Endothelial cell of umbilical vein (primary cell): ENCODE data around the gene ARID3B. TPM values are rescaled to one million over a fixed set of nuclear protein-coding genes. Genes with fewer than 3 reads are reported as not detected.

Source experiments
- BruUV-seq: library from RNA; stranded (reverse); fragments of 400-500 nt; replicated peaks from 2 replicates; lab custom pipeline; 2021; lab: Mats Ljungman, UMichigan
- CTCF ChIA-PET: fragments of 300-600, 350-600 bp; sonication (Branson Sonifier 250); formaldehyde crosslinking; loops from one replicate; lab custom pipeline; 2021; ENCODE audit warnings: antibody characterized with exemption, inconsistent platforms; lab: Charles Lee
- POLR2A ChIA-PET: fragments of 300-600, 350-600 bp; sonication (Branson Sonifier 250); formaldehyde crosslinking; loops from one replicate; lab custom pipeline; 2021; ENCODE audit warnings: antibody characterized with exemption, inconsistent platforms; lab: Charles Lee
- DNase-seq: peaks from one replicate; pipeline ENCODE4 v3.0.0-alpha.2; 2011; ENCODE audit warnings: low read depth, low spot score
- FAIRE-seq: peaks from 2 replicates; lab custom pipeline; 2011; peaks lifted over from hg19 to GRCh38; lab: Jason Lieb, UNC
- H2AFZ ChIP-seq: 2 replicates; pipeline ENCODE4 v1.6.0; 2012; ENCODE audit warnings: low read depth, low read length, control low read depth, inconsistent platforms
- H3K27ac ChIP-seq: 2 replicates; pipeline ENCODE4 v1.5.1; 2011; ENCODE audit warnings: low read depth, mild to moderate bottlenecking, control low read depth, low read length, moderate library complexity; ENCODE audit not compliant: insufficient read depth
- H3K27me3 ChIP-seq, 2 experiments: 2 replicates each; pipeline versions ENCODE4 v1.6.0 to v1.6.1; 2011; ENCODE audit warnings: low read length in 2 of 2, mixed read lengths in 1 of 2; ENCODE audit not compliant: control insufficient read depth in 2 of 2, insufficient read depth in 2 of 2
- H3K36me3 ChIP-seq, 2 experiments: 2 replicates in 1 of 2; 3 replicates in 1 of 2; pipeline ENCODE4 v1.5.1; 2011; ENCODE audit warnings: low read length in 2 of 2, mild to moderate bottlenecking in 1 of 2, moderate library complexity in 1 of 2; ENCODE audit not compliant: control insufficient read depth in 2 of 2, insufficient read depth in 2 of 2; ENCODE audit errors: extremely low read depth in 1 of 2
- H3K4me1 ChIP-seq: 3 replicates; pipeline ENCODE4 v1.5.1; 2011; ENCODE audit warnings: mild to moderate bottlenecking, low read length; ENCODE audit not compliant: control insufficient read depth, insufficient read depth; ENCODE audit errors: extremely low read depth
- H3K4me2 ChIP-seq: 2 replicates; pipeline ENCODE4 v1.6.1; 2011; ENCODE audit warnings: low read length, control low read depth, mixed read lengths; ENCODE audit not compliant: insufficient read depth
- H3K4me3 ChIP-seq, 3 experiments: fragments of 200-600 bp in 1 of 3; sonication (generic), shearing (Covaris generic) in 1 of 3; replicated peaks in 1 of 3; 2 replicates each; pipeline ENCODE4 v1.5.1; 2011 to 2016; ENCODE audit warnings: control low read depth in 3 of 3, low read length in 3 of 3, mild to moderate bottlenecking in 2 of 3, inconsistent platforms in 1 of 3, low read depth in 1 of 3, moderate library complexity in 1 of 3; ENCODE audit not compliant: insufficient read depth in 1 of 3
- H3K79me2 ChIP-seq: 2 replicates; pipeline ENCODE4 v1.6.0; 2012; ENCODE audit warnings: low read length, inconsistent platforms; ENCODE audit not compliant: control insufficient read depth, insufficient read depth
- H3K9ac ChIP-seq: replicated peaks from 2 replicates; pipeline ENCODE3; 2011; ENCODE audit warnings: low read length, control low read depth; ENCODE audit not compliant: insufficient read depth; ENCODE audit errors: extremely low read depth
- H3K9me1 ChIP-seq: replicated peaks from 3 replicates; pipeline ENCODE4 v1.6.0; 2011; ENCODE audit warnings: mild to moderate bottlenecking, low read length; ENCODE audit not compliant: control insufficient read depth, insufficient read depth; ENCODE audit errors: extremely low read depth
- H3K9me3 ChIP-seq: replicated peaks from 2 replicates; pipeline ENCODE4 v1.5.1; 2012; ENCODE audit warnings: low read length, inconsistent platforms; ENCODE audit not compliant: control insufficient read depth, insufficient read depth
- H4K20me1 ChIP-seq: replicated peaks from 2 replicates; pipeline ENCODE3; 2011; ENCODE audit warnings: mild to moderate bottlenecking, low read length; ENCODE audit not compliant: control insufficient read depth, insufficient read depth; ENCODE audit errors: extremely low read depth
- EZH2 ChIP-seq: IDR thresholded peaks from 2 replicates; pipeline ENCODE4 v1.6.1; 2012; ENCODE audit warnings: borderline replicate concordance, low read depth, mild to moderate bottlenecking, moderate library complexity, low read length, inconsistent platforms; ENCODE audit not compliant: severe bottlenecking
- FOS ChIP-seq: IDR thresholded peaks from 2 replicates; pipeline ENCODE4 v1.6.1; 2011; ENCODE audit warnings: mild to moderate bottlenecking, low read length, moderate library complexity, borderline replicate concordance; ENCODE audit not compliant: insufficient read depth
- GATA2 ChIP-seq: IDR thresholded peaks from 2 replicates; pipeline ENCODE4 v1.7.0; 2011; ENCODE audit warnings: low read depth, mild to moderate bottlenecking, moderate library complexity, mixed read lengths, low read length; ENCODE audit not compliant: insufficient read length, insufficient read depth
- MAX ChIP-seq: IDR thresholded peaks from 2 replicates; pipeline ENCODE4 v1.6.1; 2011; ENCODE audit not compliant: insufficient read depth, insufficient read length
- POLR2A ChIP-seq: IDR thresholded peaks from 2 replicates; pipeline ENCODE4 v1.6.1; 2012; ENCODE audit warnings: low read depth, mild to moderate bottlenecking, control low read depth, low read length
- dilution Hi-C: fragments of 300-500 bp; cut with MboI; formaldehyde crosslinking; loops from one replicate; pipeline ENCODE4 v1.15.0; 2019; ENCODE audit warnings: low sequenced_read_pairs; ENCODE audit not compliant: extremely low pct_ligation_motif_present
- intact Hi-C: fragments of 100-400 bp; cut with micrococcal nuclease; formaldehyde crosslinking; loops from one replicate; pipeline ENCODE4 v1.10.0; 2022
- polyA plus RNA-seq, 4 experiments: library from polyadenylated mRNA; depleted of rRNA in 3 of 4; stranded (reverse) in 3 of 4; unstranded in 1 of 4; fragments of >200 nt; gene quantifications; 2 replicates each; pipeline versions ENCODE4 v1.2.1 to v1.2.3, GENCODE V29; 2011 to 2012; ENCODE audit warnings: missing spikeins in 1 of 4
- total RNA-seq: library from RNA; stranded (reverse); gene quantifications from 2 replicates; pipeline ENCODE4 v1.2.3, GENCODE V29; 2021
- TF ChIP-seq, protein P1 (sequence below), 2 donors: IDR thresholded peaks; 1 replicate in 1 of 2; 2 replicates in 1 of 2; pipeline ENCODE4 v1.5.1; 2011; ENCODE audit warnings: low read length in 2 of 2, mild to moderate bottlenecking in 2 of 2, moderate library complexity in 2 of 2, control low read depth in 1 of 2, inconsistent platforms in 1 of 2, low read depth in 1 of 2; ENCODE audit not compliant: insufficient read depth in 1 of 2; ENCODE audit errors: extremely low read depth in 1 of 2

The ARID3B gene
- total and polyA plus RNA-seq, 2 donors (not counting 3 experiments of a cell fraction or from before 2014, with no cell fraction given), result 6.2 to 10.0 TPM

GRCh38 chr15:74603789-74604705 is 63.0 kb downstream of the ARID3B start:
- TF ChIP-seq, protein P1, sequence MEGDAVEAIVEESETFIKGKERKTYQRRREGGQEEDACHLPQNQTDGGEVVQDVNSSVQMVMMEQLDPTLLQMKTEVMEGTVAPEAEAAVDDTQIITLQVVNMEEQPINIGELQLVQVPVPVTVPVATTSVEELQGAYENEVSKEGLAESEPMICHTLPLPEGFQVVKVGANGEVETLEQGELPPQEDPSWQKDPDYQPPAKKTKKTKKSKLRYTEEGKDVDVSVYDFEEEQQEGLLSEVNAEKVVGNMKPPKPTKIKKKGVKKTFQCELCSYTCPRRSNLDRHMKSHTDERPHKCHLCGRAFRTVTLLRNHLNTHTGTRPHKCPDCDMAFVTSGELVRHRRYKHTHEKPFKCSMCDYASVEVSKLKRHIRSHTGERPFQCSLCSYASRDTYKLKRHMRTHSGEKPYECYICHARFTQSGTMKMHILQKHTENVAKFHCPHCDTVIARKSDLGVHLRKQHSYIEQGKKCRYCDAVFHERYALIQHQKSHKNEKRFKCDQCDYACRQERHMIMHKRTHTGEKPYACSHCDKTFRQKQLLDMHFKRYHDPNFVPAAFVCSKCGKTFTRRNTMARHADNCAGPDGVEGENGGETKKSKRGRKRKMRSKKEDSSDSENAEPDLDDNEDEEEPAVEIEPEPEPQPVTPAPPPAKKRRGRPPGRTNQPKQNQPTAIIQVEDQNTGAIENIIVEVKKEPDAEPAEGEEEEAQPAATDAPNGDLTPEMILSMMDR (IDR thresholded peaks at IDR 0.05; ENCODE audit: extremely low read depth in 1 of 2, insufficient read depth in 1 of 2, low read depth in 1 of 2, low read length in 2 of 2), result no peak
- TF ChIP-seq EZH2, result no peak
- no peak for TF ChIP-seq FOS
- TF ChIP-seq POLR2A, result no peak
- no peak for TF ChIP-seq MAX
- TF ChIP-seq GATA2, result no peak

More at GRCh38 chr15:74603789-74604705, 63.0 kb downstream of the ARID3B start:
- H3K9me1 ChIP-seq, result no peaks in the 10 kb centered on the region
- H3K4me2 ChIP-seq, result no peak overlapping the region
- intact Hi-C loops, result no loop called here
- no TSS peak for BruUV-seq
- no peaks in the 10 kb centered on the region for H3K36me3 ChIP-seq
- no peaks in the 10 kb centered on the region for H3K9me3 ChIP-seq
- DNase-seq (no peak), FAIRE-seq (no peak)
- dilution Hi-C loops, result no loop called here
- no peaks in the 10 kb centered on the region for H4K20me1 ChIP-seq
- no peak overlapping the region for H3K27ac ChIP-seq
- ChIA-PET CTCF (interaction anchor here (1.4 to 1.5 kb wide), 2 partner anchors 11 to 164 kb away, joined by 3 read pairs; no protein-coding TSS in a partner anchor), POLR2A (interaction anchor here (0.6 kb wide), 1 partner anchor 167 kb away, joined by 3 read pairs; no protein-coding TSS in a partner anchor)
- no peak overlapping the region for H3K9ac ChIP-seq
- H3K27me3 ChIP-seq, result no peaks in the 10 kb centered on the region
- no peak overlapping the region for H3K4me3 ChIP-seq
- H2AFZ ChIP-seq, result no peak overlapping the region
- H3K79me2 ChIP-seq, result no peaks in the 10 kb centered on the region
- H3K4me1 ChIP-seq, result peaks cover 2% of the 10 kb centered on the region
